GM18517 (cell line): ENCODE data around the gene APCDD1L.
"Not testable (repeated sequence)": the region's sequence is repeated elsewhere in the genome, so short reads cannot be mapped to it uniquely, and the experiment has no call there.

Source experiments
- ATAC-seq: cut with Tn5 transposase; IDR thresholded peaks from one replicate; pipeline ENCODE4 v1.9.1; 2021; ENCODE audit warnings: mild to moderate bottlenecking, moderate library complexity; ENCODE audit not compliant: unreplicated experiment

Gene APCDD1L

GRCh38 chr20:58518387-58518786 is 3.2 kb upstream of the APCDD1L start:
- ATAC-seq, result no peak

GRCh38 chr20:58514321-58515232 is 622 bp downstream of the APCDD1L start:
- no peak for ATAC-seq

- no peak for ATAC-seq
Observed at GRCh38 chr20:58513580-58514285, 1.5 kb downstream of the APCDD1L start.

- no peak for ATAC-seq
Observed at GRCh38 chr20:58512808-58513552, 2.2 kb downstream of the APCDD1L start.

GRCh38 chr20:58511861-58512260 is 3.3 kb downstream of the APCDD1L start:
- ATAC-seq, result no peak

- ATAC-seq, result no peak
Observed at GRCh38 chr20:58511364-58511763, 3.8 kb downstream of the APCDD1L start.

- ATAC-seq, result no peak
Observed at GRCh38 chr20:58510921-58511320, 4.3 kb downstream of the APCDD1L start.

GRCh38 chr20:58508762-58509395 is 6.3 kb downstream of the APCDD1L start:
- ATAC-seq, result no peak

- ATAC-seq, result not testable (repeated sequence)
Observed at GRCh38 chr20:58506999-58507398, 8.2 kb downstream of the APCDD1L start.

- no peak for ATAC-seq
Observed at GRCh38 chr20:58504566-58504965, 10.6 kb downstream of the APCDD1L start.

- ATAC-seq, result no peak
Observed at GRCh38 chr20:58503668-58504067, 11.5 kb downstream of the APCDD1L start.

GRCh38 chr20:58500256-58500655 is 14.9 kb downstream of the APCDD1L start:
- ATAC-seq, result no peak

- ATAC-seq, result no peak
Observed at GRCh38 chr20:58498470-58499068, 16.6 kb downstream of the APCDD1L start.

GRCh38 chr20:58497724-58498469 is 17.3 kb downstream of the APCDD1L start:
- no peak for ATAC-seq

- no peak for ATAC-seq
Observed at GRCh38 chr20:58497076-58497641, 18.0 kb downstream of the APCDD1L start.

GRCh38 chr20:58496429-58496769 is 18.8 kb downstream of the APCDD1L start:
- no peak for ATAC-seq

GRCh38 chr20:58495623-58496428 is 19.4 kb downstream of the APCDD1L start:
- no peak for ATAC-seq

- ATAC-seq, result no peak
Observed at GRCh38 chr20:58494923-58495622, 20.1 kb downstream of the APCDD1L start.
